HL-60/S4 treated with phorbol 12-myristate 13-acetate at 8.2 ng/mL for 4 days and 3 days (cell line): ENCODE measurements around the gene IPPK.
"Not testable (repeated sequence)": the region's sequence is repeated elsewhere in the genome, so short reads cannot be mapped to it uniquely, and the experiment has no call there.

Source experiments
- in situ Hi-C: fragments of 300-500 bp; cut with MboI; formaldehyde crosslinking; loops from 2 replicates; pipeline ENCODE4 v1.15.0; 2022; ENCODE audit warnings: low sequenced_read_pairs

Gene IPPK

GRCh38 chr9:92639124-92639523 lies 30.8 kb downstream of the IPPK start:
- in situ Hi-C loops, result loop anchor here (25.0 kb wide), 1 partner anchor 502 kb away; no protein-coding TSS in a partner anchor

DNA sequence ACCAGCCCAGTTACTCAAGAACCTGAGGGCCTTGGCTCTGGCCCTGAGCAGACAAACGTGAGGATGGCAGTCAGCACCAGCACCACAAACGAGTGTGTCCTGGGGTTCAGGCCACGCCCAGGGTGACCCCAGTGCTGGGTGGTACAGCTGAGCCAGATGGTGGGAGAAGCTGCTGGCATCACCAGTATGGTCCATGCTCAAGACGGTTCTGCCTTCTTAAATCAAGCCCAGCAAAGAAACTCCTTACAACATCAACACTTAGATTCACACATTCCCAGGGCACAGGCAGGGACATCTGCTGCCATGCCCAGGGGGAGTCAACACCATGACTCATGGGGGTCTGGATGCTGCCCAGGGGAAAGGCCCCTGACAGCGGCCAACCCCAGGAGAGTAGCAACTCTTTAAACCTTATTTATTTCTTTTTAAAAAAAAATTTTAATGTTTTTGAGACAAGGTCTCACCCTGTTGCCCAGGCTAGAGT lies 31.3 kb downstream of the IPPK start:
- in situ Hi-C loops, result loop anchor here (25.0 kb wide), 1 partner anchor 501 kb away; no protein-coding TSS in a partner anchor

DNA sequence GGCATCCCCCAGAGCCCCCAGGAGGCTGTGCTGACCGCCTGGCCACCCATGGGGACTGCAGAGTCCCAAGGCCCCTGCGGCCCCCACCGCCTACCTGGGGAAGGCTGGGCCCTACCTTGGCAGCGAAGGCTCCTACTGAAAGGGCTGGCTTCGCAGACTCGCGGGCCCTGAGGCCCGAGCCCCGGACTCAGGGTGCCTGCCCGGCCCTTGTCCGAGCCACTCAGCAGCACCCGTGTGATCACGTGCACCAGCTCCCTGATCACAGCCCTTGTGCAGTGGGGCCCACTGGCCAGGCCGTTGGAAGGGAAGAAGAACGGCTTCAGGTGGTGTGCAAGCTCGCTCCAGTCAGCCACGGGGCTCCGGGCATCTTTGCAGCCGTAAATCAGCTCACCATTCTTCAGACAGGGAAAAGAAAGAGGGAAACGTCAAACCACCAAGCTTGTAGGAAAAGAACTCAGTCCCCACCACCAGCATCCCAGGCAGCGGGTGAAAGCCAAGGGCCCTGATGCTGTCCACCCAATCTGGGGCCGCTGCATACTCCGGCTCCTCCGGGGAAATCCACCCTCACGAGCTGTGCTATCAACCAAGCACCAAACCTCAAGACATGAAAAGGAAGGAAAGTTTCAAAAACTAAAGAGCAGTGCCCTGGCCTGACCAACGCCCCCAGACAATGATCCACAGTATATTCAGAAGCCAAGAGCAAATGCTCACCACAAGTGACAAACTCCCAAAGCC lies 31.9 kb downstream of the IPPK start:
- in situ Hi-C loops, result loop anchor here (25.0 kb wide), 1 partner anchor 501 kb away; no protein-coding TSS in a partner anchor

DNA sequence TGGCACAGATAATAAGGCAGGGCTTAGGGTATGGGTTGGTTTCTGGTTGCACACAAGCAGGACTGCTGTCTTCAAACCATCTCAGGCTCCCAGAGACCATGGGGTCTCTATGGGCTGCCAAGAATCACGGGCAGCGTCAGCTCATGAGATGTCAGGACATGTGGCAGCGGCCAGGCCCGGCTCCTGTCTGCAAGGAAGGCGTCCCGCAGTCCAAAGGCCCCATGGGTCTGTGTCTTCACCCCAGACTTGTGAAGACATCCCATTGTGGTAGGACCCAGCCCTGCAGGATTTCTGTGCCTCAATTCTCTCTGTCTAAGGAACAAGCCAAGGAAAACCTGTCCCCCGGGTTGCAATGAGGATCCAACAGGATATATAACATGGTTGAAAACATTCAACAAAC lies 32.6 kb downstream of the IPPK start:
- in situ Hi-C loops, result loop anchor here (25.0 kb wide), 1 partner anchor 500 kb away; no protein-coding TSS in a partner anchor

DNA sequence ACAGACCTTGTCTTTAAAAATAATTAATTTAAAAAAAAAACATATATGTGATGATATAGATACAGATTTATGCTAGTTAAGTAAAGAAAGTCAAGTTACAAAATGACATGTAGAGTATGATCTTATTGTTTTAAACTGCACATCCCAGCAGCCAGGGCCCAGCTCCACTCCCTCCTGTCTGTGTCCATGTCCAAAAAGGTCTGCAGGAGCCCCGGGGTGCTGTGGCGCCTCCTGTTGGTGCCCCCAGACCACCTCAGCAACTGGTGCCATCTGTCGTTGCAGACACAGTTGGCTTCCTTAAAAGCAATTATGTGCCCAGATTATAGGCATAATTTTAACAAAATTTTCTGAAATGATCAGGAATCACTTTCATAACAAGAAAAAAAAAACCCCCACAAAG lies 33.3 kb downstream of the IPPK start:
- in situ Hi-C loops, result loop anchor here (25.0 kb wide), 1 partner anchor 499 kb away; no protein-coding TSS in a partner anchor

DNA sequence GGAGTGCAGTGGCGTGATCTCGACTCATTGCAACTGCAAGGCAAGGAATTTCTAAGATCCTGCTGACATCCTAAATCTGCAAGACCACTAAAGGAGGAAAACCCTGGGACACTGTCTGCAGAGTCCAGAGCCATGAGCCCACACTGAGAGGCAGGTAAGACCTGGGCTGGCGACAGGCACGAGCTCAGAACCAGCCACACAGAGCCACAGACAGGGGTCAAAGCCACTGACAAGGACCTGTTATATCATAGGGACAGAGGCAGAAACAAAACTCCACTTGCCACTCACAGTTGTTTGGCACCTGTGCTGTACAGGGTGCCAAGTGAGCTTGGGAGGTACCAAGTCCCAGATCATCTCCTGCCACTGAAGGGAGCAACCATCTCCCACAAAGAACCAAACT lies 34.2 kb downstream of the IPPK start:
- in situ Hi-C loops, result loop anchor here (25.0 kb wide), 1 partner anchor 498 kb away; no protein-coding TSS in a partner anchor

DNA sequence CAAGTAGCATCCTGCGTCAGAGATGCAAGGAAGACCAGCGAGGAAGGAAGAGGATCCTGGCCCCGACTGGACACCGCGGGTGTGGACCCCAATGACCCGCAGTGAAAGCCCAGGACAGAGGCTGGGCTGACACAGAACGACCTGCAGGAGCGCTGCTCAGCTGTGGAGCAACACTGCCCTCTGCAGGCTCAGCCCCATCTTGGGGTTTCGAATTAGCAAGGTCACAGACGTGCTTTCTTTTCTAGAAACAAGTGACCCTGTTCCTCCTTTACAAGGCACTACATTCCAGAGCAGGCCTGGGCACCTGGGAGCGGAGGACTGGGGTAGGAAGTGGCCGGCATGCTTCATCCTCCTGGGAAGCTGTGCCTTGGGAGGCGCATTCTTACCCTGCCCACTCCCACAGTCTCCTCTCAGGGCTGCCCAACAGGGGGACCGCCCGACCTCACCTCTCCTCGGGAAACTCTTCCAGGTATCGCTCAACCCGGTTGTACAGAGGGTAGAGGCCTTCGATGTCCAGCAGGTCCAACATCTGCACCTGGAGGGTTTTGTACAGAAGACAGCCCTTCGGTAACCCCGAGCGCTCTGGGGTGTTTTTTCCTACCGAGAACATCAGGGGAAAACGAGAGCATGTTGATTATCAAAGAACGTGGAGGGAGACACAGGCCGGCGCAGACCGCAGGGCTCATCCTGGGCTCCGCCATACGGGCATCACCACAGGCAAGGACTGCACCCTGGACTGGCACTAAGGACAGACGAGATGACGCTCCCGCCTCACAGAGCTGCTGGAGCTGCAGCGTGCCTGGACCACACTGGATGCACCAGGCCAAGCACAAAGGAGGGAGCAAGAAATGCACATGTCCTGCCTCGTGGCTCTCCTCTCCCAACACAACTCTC lies 35.0 kb downstream of the IPPK start:
- in situ Hi-C loops, result loop anchor here (25.0 kb wide), 1 partner anchor 498 kb away; no protein-coding TSS in a partner anchor

DNA sequence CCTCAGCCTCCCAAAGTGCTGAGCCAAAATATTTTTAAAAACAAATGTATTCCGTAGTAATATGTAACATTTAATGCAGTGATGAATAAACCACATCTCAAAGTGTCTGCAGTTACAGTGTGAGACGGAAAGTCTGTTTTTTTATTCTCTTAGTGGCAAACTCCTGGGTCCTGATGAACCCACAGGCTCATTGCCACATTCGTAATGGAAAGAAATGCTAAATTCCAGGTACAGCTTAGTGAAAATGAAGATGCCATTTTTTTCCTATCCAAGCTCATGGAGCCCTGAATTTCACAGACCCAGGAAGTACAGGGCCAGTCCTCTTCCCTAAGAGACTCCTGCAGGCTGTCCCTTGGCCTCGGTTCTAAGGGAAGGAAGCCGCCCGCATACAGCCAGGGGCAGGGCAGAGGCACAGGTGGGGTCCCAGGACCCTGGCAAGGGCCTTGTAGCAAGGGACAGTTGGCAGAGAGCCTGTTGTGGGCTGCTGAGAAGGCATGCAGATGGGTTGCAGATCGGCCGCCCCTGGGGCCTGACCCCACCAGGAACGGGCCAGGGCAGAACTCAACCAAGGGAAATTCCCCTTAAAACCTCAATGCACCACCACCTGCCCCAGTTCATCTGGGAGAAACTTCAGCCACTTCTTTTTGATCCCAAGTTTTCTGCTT lies 36.2 kb downstream of the IPPK start:
- in situ Hi-C loops, result loop anchor here (25.0 kb wide), 1 partner anchor 496 kb away; no protein-coding TSS in a partner anchor

GRCh38 chr9:92632641-92633040 lies 37.3 kb downstream of the IPPK start:
- in situ Hi-C loops, result loop anchor here (25.0 kb wide), 1 partner anchor 495 kb away; no protein-coding TSS in a partner anchor

DNA sequence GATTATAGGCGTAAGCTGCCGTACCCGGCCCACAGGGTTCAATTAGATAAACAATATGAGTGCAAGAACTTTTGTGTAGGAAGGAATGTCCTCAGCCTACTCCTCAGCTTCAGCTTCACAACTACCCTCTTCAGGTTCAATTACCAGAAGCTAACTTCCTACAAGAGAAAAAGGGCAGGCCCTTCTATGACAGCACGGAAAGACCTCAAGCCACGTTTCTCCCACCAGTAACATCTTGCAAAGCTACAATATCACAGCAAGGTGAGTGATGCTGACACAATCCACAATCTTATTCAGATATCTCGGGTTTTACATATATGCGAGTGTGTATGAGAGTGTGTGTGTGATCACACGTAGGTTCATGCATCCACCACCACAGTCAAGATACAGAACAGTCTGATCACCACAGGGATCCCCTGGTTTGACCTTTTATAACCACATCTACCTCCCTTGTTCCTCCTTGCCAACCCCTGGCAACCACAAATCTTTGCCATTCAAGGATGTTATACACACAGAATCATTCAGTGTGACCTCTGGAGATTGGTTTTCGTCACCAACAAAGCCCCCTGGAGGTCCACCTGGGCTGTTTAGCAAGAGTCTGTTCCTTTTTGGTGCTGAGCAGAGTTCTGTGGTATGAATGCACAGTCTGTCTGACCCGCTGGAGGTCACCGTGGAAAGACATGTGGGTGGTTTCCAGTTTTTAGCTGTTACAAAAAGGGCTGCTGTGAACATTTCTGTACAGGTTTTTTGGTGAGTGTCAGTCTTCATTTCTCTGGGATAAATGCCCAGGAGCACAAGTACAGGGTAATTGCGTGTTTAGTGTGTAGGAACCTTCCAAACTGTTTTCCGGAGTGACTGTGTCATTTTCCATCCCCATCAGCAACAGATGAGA lies 38.2 kb downstream of the IPPK start:
- in situ Hi-C loops, result loop anchor here (25.0 kb wide), 1 partner anchor 494 kb away; no protein-coding TSS in a partner anchor

DNA sequence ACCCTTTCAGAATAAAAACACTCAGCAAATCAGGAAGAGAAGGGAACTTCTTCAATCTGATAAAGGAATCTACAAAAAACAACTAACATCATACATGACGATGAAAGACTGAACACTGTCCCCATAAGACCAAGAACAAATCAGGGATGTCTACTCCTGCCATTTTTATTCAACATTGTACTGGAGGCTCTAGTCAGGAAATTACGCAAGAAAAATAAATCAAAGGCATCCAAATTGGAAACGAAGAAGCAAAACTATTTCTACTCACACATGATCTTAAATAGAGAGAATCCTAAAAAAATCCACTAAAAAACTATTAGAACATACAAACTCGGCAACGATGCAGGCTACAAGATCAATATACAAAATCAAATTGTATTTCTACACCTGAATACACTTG lies 42.3 kb downstream of the IPPK start:
- in situ Hi-C loops, result loop anchor here (25.0 kb wide), 1 partner anchor 490 kb away; no protein-coding TSS in a partner anchor

DNA sequence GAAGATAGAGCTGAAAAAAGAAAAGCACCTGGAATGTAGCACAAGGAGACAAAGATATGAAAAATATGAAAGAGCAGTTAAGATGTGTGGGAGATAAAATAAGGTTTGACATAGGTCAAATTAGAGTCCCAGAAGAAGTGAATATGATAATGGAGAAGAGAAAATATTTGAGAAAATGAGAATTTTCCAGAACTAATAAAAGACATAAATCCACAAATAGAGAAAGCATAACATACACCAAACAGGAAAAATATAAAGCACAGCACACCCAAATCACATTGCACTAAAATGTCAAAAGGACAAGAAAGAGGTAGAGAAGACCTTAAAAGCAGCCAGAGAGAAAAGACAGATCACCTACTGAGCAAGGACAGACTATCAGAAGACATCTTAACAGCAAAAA lies 43.4 kb downstream of the IPPK start:
- in situ Hi-C loops, result loop anchor here (25.0 kb wide), 1 partner anchor 489 kb away; no protein-coding TSS in a partner anchor

DNA sequence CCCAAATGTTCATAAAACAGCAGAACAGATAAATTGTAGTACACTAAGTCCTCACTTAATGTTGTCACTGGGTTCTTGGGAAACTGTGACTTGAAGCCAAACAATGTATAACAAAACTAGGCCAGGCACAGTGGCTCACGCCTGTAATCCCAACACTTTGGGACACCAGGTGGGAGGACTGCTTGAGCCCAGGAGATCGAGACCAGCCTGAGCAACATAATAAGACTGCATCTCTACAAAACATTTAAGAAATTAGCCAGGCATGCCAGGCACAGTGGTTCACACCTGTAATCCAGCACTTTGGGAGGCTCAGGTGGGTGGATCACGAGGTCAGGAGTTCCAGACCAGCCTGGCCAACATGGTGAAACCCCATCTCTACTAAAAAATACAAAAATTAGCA lies 46.0 kb downstream of the IPPK start:
- in situ Hi-C loops, result not testable (repeated sequence)

DNA sequence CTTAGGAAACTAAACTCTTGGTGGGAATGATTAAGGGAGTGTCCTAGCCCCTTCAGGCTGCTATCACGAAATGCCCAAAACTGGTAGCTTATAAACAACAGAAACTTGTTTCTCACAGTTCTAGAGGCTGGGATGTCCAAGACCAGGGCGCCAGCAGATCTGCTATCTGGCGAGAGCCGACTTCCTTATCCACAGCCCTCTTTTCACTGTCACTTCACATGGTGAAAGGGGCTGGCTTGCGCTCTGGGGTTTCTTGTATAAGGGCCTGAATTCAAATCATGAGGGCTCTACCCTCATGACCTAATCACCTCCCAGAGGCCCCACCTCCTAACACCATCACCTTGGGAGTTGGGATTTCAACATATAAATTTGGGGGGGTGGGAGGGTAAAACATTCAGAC lies 49.1 kb downstream of the IPPK start:
- in situ Hi-C loops, result no loop called here

DNA sequence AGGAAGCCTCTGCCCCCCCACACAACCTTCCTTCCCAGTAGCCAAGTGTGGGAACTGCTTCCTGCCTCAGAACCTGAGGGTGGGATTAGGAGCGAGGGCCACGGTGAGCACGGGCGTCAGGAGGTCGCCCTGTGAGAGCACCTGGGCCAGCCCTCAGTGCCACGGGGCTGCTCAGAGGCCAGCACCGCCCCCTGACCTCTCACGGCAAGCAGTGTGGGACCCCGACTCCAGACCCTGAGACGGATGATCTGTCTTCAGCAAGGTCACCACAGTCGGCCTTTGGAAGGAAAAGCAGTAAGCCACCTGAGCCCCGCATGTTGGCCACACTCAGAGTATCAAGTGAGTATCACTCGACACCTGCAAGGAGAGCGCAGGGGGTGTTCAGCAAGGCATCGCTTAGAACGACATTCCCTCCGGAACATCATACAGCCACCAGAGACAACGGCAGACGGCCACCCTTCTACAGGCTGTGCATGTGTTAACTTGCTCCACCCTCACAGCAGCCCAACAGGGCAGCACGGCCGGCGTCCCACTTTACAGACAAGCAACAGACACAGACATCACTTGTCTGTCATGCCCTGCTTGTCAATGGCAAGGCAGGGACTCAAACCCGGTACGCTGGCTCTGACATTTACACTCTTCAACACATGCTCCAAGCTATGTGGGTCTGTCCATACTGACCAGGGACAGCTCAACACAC lies 50.2 kb downstream of the IPPK start:
- in situ Hi-C loops, result no loop called here

- in situ Hi-C loops, result no loop called here
These were observed 51.2 kb downstream of the IPPK start for GRCh38 chr9:92618633-92619225.

GRCh38 chr9:92617951-92618510 lies 51.9 kb downstream of the IPPK start:
- in situ Hi-C loops, result no loop called here

GRCh38 chr9:92617195-92617813 lies 52.6 kb downstream of the IPPK start:
- in situ Hi-C loops, result no loop called here
